Stomach smooth muscle (tissue), 2 donors: ENCODE results near the gene RPF1.
A peak's percentile ranks its signal among the peaks of the same experiment; 100 is the strongest.

Source experiments
- H3K27ac ChIP-seq: one replicate; pipeline ENCODE4 v1.7.0; 2013; ENCODE audit warnings: mild to moderate bottlenecking, low read length, inconsistent platforms
- H3K27me3 ChIP-seq, 2 donors: one replicate each; pipeline ENCODE4 v1.7.0; 2013; ENCODE audit warnings: low read length in 2 of 2; ENCODE audit not compliant: insufficient read depth in 2 of 2, control insufficient read depth in 1 of 2
- H3K36me3 ChIP-seq, 2 donors: one replicate each; pipeline ENCODE4 v1.7.0; 2013; ENCODE audit warnings: low read length in 2 of 2; ENCODE audit not compliant: control insufficient read depth in 2 of 2, insufficient read depth in 2 of 2
- H3K4me1 ChIP-seq: one replicate; pipeline ENCODE4 v1.7.0; 2013; ENCODE audit warnings: low read length; ENCODE audit not compliant: control insufficient read depth, insufficient read depth
- H3K4me3 ChIP-seq, 2 donors: one replicate each; pipeline ENCODE4 v1.7.0; 2013; ENCODE audit warnings: low read length in 2 of 2
- H3K9ac ChIP-seq, 2 donors: one replicate each; pipeline ENCODE4 v1.7.0; 2013; ENCODE audit warnings: low read length in 2 of 2, mild to moderate bottlenecking in 1 of 2
- H3K9me3 ChIP-seq, 2 donors: one replicate each; pipeline ENCODE4 v1.7.0; 2013; ENCODE audit warnings: low read length in 2 of 2; ENCODE audit not compliant: control insufficient read depth in 2 of 2
- donor health status: healthy.
- donor health status: Pancreatic carcinoma.

RPF1 gene

GRCh38 chr1:84450910-84451309 is 28.2 kb upstream of the RPF1 start:
- Histone ChIP-seq H3K9ac (no peak overlapping the region), H3K27ac (no peak overlapping the region), H3K4me3 (no peak overlapping the region), H3K36me3 (no peaks in the 10 kb centered on the region), H3K9me3 (no peaks in the 10 kb centered on the region), H3K27me3 (peaks cover 0 to 2% of the 10 kb centered on the region in 2 donors), H3K4me1 (no peaks in the 10 kb centered on the region)

DNA sequence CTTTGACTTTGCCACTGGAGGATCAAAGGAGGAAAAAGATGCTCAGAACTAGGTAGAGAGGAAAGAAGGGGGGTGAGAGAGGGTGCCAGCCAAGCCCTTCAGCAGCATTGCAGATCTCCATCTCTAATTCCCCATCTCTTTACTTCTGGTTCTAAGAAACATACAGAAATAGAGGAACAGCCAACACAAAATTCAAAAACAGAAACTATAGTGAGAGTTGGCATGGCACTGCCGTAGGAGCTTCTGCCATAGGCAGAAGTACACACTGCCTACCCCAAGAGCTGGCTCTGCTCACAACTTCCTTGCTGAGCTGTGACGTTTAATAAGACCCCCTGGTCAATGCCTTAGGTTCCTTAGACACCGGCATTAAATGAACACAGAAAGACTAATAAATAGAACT is 26.6 kb upstream of the RPF1 start:
- no peak overlapping the region for H3K4me3 ChIP-seq
- H3K9me3 ChIP-seq, result no peaks in the 10 kb centered on the region
- H3K4me1 ChIP-seq, result no peaks in the 10 kb centered on the region
- no peak overlapping the region for H3K9ac ChIP-seq
- no peak overlapping the region for H3K27ac ChIP-seq
- H3K27me3 ChIP-seq, result peaks cover 0 to 2% of the 10 kb centered on the region in 2 donors
- no peaks in the 10 kb centered on the region for H3K36me3 ChIP-seq

- no peak overlapping the region for H3K27ac ChIP-seq
- H3K4me3 ChIP-seq, result no peak overlapping the region
- no peaks in the 10 kb centered on the region for H3K9me3 ChIP-seq
- H3K36me3 ChIP-seq, result no peaks in the 10 kb centered on the region
- H3K27me3 ChIP-seq, result peaks cover 0 to 5% of the 10 kb centered on the region in 2 donors
- H3K9ac ChIP-seq, result no peak overlapping the region
- no peaks in the 10 kb centered on the region for H3K4me1 ChIP-seq
These were observed 16.9 kb upstream of the RPF1 start for GRCh38 chr1:84462118-84462517.

- H3K4me1 ChIP-seq, result no peaks in the 10 kb centered on the region
- no peak overlapping the region for H3K4me3 ChIP-seq
- H3K27me3 ChIP-seq, result peaks cover 3 to 5% of the 10 kb centered on the region in 2 donors
- no peaks in the 10 kb centered on the region for H3K36me3 ChIP-seq
- no peak overlapping the region for H3K9ac ChIP-seq
- H3K9me3 ChIP-seq, result no peaks in the 10 kb centered on the region
- no peak overlapping the region for H3K27ac ChIP-seq
These were observed 11.8 kb upstream of the RPF1 start for GRCh38 chr1:84467298-84467697.

- Histone ChIP-seq H3K27me3 (peaks cover 0 to 5% of the 10 kb centered on the region in 2 donors), H3K9me3 (no peaks in the 10 kb centered on the region), H3K27ac (no peak overlapping the region), H3K9ac (no peak overlapping the region), H3K4me1 (peaks cover 7% of the 10 kb centered on the region), H3K4me3 (no peak overlapping the region), H3K36me3 (peaks cover 0 to under 1% of the 10 kb centered on the region in 2 donors)
These were observed 2.8 kb upstream of the RPF1 start for GRCh38 chr1:84476225-84476624.

- Histone ChIP-seq H3K27ac (no peak overlapping the region), H3K36me3 (peaks cover 2 to 5% of the 10 kb centered on the region in 2 donors), H3K9ac (peak overlapping the region; percentile 83 to 95), H3K27me3 (peaks cover 0 to 2% of the 10 kb centered on the region in 2 donors), H3K4me1 (peaks cover 10% of the 10 kb centered on the region), H3K9me3 (no peaks in the 10 kb centered on the region), H3K4me3 (peak overlapping the region; percentile 88 to 100)
These were observed 932 bp downstream of the RPF1 start for GRCh38 chr1:84479998-84480397.

DNA sequence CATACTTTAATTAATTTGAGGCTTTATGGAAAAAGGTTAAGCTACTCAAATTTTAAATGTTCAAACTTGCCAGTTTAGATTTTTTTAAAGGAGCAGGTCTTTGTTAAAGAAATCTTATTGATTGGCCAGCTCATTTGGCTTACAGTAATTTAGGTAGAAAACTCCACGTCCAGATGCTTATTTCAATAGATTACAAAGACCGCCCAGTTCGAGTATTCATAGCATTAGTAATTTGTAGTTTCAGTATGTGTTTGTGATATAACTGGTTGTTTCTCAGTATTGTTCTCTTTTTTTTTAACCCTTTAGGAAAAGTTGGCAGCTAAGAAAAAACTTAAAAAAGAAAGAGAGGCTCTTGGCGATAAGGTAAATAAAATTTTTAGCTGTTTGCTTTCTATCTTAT is 1.6 kb downstream of the RPF1 start:
- Histone ChIP-seq H3K27ac (no peak overlapping the region), H3K27me3 (peaks cover 0 to under 1% of the 10 kb centered on the region in 2 donors), H3K4me1 (peaks cover 10% of the 10 kb centered on the region), H3K9ac (peak overlapping the region in 1 of 2 donors; percentile 95), H3K36me3 (peaks cover 2 to 5% of the 10 kb centered on the region in 2 donors), H3K9me3 (no peaks in the 10 kb centered on the region), H3K4me3 (peak overlapping the region; percentile 9 to 88)

GRCh38 chr1:84481317-84481716 is 2.3 kb downstream of the RPF1 start:
- no peaks in the 10 kb centered on the region for H3K27me3 ChIP-seq
- no peak overlapping the region for H3K27ac ChIP-seq
- peaks cover 10% of the 10 kb centered on the region for H3K4me1 ChIP-seq
- no peak overlapping the region for H3K9ac ChIP-seq
- no peak overlapping the region for H3K4me3 ChIP-seq
- H3K36me3 ChIP-seq, result peaks cover 2 to 5% of the 10 kb centered on the region in 2 donors
- no peaks in the 10 kb centered on the region for H3K9me3 ChIP-seq

DNA sequence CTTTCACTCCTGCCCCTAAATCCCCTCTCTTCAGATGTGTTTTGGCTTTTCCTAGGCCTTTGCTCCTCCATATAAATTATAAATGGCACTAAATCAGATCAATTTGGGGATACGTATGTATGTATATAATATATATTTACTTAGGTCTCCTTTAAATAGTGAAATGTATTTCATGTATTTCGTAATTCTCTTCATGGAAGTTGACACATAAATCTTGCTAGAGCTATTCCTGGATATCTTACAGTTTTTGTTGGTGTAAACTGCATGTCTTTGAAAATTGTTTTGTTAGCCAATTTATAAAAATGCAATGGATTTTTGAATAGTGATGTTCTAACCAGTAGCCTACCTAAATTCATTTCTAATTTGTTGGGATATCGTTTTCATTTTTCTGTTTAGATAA is 9.0 kb downstream of the RPF1 start:
- Histone ChIP-seq H3K9ac (no peak overlapping the region), H3K27ac (no peak overlapping the region), H3K9me3 (no peaks in the 10 kb centered on the region), H3K4me3 (no peak overlapping the region), H3K27me3 (no peaks in the 10 kb centered on the region), H3K36me3 (peaks cover 9 to 27% of the 10 kb centered on the region in 2 donors), H3K4me1 (no peaks in the 10 kb centered on the region)

DNA sequence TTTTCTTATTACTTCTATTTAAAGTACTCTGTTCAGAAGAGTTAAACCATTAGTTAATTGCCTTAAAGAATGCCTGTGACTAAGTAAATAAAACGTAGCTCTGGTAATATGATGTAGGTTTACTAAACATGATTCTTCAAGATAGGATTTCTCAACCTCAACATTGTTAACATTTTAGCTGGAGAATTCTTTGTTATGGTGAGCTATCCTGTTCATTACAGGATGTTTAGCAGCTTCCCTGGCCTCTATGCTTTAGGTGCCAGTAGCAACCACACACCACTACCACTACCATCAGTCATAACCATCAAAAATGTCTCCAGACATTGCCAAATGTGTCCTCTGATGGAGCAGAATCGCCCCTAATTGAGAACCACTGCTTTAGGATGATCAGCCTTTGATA is 10.7 kb downstream of the RPF1 start:
- H3K9ac ChIP-seq, result no peak overlapping the region
- H3K4me3 ChIP-seq, result no peak overlapping the region
- H3K4me1 ChIP-seq, result no peaks in the 10 kb centered on the region
- no peak overlapping the region for H3K27ac ChIP-seq
- H3K27me3 ChIP-seq, result no peaks in the 10 kb centered on the region
- peaks cover 9 to 26% of the 10 kb centered on the region in 2 donors for H3K36me3 ChIP-seq
- no peaks in the 10 kb centered on the region for H3K9me3 ChIP-seq

DNA sequence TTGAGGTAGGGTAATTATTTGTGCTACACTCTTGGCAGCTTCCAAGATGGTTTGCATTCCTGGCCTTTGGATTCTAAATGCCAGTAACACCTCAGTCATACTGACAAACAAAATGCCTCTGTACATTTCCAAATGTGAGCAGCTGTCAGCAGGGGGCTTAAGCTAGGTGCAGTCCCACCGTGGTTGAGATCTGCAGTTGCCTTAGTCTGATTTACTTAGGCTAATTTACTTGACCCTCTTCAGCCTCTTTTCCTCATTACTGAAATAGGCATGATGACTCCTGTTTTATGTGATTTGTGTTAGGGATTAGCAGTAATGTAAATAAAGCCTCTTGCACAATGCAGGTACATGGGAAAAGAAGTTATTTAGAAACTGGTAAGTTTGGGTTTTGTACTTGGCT is 13.7 kb downstream of the RPF1 start:
- no peaks in the 10 kb centered on the region for H3K4me1 ChIP-seq
- peaks cover 20 to 47% of the 10 kb centered on the region in 2 donors for H3K36me3 ChIP-seq
- H3K27me3 ChIP-seq, result no peaks in the 10 kb centered on the region
- H3K4me3 ChIP-seq, result no peak overlapping the region
- no peak overlapping the region for H3K27ac ChIP-seq
- no peaks in the 10 kb centered on the region for H3K9me3 ChIP-seq
- H3K9ac ChIP-seq, result no peak overlapping the region
